ENCODE data around the gene PHF2. TPM values are rescaled to one million over a fixed set of nuclear protein-coding genes. Genes with fewer than 3 reads are reported as not detected.

The PHF2 gene
- total RNA-seq, 1 donor from 2014 or later = 12.1 TPM

DNA sequence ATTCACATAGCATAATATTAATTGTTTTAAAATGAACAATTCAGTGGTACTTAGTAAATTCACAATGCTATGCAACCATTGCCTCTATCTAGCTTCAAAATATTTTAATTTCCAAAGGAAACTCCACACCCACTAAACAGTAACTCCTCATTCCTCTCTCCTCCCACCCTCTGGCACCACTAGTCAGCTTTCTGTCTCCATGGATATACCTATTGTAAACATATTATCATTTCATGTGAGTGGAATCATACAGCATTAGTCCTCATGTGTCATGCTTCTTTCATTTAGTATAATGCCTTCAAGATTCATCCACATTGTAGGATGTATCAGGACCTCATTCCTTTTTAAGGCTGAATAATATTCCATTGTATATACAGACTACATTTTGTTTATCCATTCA lies 48.6 kb downstream of the PHF2 start:
- no peak for FAIRE-seq
- Histone ChIP-seq H3K27me3 (ENCODE audit: insufficient read depth, low read length) (no peaks in the 10 kb centered on the region), H3K27ac (ENCODE audit: low read depth, low read length) (no peak overlapping the region), H3K79me2 (ENCODE audit: insufficient read depth, low read length) (peaks cover 86% of the 10 kb centered on the region), H3K9ac (ENCODE audit: low read length) (no peak overlapping the region), H4K20me1 (ENCODE audit: insufficient read depth, low read length) (peaks cover 72% of the 10 kb centered on the region), H3K9me3 (ENCODE audit: insufficient read depth, low read depth, low read length) (peaks cover 7% of the 10 kb centered on the region), H2AFZ (ENCODE audit: low read depth, low read length) (no peak overlapping the region), H3K36me3 (ENCODE audit: insufficient read depth, low read length) (no peaks in the 10 kb centered on the region), H3K4me3 (ENCODE audit: insufficient read depth, low read depth, low read length) (no peak overlapping the region), H3K4me2 (ENCODE audit: low read length) (no peak overlapping the region), H3K4me1 (ENCODE audit: insufficient read depth, low read length) (no peaks in the 10 kb centered on the region)
- H3K27ac Mint-ChIP-seq (ENCODE audit: unreplicated experiment) = no peak overlapping the region
- H3K27me3 Mint-ChIP-seq (ENCODE audit: low read depth, unreplicated experiment) = no peaks in the 10 kb centered on the region
- H3K4me1 Mint-ChIP-seq (ENCODE audit: low read depth, unreplicated experiment) = no peaks in the 10 kb centered on the region
- peaks cover 3% of the 10 kb centered on the region for H3K36me3 Mint-ChIP-seq (ENCODE audit: low read depth, unreplicated experiment)
- no peak for DNase-seq (ENCODE audit: low read depth)
- peaks cover 5% of the 10 kb centered on the region for H3K9me3 Mint-ChIP-seq (ENCODE audit: unreplicated experiment)
- TF ChIP-seq, protein P1, sequence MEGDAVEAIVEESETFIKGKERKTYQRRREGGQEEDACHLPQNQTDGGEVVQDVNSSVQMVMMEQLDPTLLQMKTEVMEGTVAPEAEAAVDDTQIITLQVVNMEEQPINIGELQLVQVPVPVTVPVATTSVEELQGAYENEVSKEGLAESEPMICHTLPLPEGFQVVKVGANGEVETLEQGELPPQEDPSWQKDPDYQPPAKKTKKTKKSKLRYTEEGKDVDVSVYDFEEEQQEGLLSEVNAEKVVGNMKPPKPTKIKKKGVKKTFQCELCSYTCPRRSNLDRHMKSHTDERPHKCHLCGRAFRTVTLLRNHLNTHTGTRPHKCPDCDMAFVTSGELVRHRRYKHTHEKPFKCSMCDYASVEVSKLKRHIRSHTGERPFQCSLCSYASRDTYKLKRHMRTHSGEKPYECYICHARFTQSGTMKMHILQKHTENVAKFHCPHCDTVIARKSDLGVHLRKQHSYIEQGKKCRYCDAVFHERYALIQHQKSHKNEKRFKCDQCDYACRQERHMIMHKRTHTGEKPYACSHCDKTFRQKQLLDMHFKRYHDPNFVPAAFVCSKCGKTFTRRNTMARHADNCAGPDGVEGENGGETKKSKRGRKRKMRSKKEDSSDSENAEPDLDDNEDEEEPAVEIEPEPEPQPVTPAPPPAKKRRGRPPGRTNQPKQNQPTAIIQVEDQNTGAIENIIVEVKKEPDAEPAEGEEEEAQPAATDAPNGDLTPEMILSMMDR (IDR thresholded peaks at IDR 0.05; ENCODE audit: insufficient read depth, low read depth, low read length) = no peak
- TF ChIP-seq EZH2 (IDR thresholded peaks at IDR 0.05; ENCODE audit: insufficient read depth, low read length) = no peak
- H3K4me3 Mint-ChIP-seq (ENCODE audit: unreplicated experiment) = no peak overlapping the region

DNA sequence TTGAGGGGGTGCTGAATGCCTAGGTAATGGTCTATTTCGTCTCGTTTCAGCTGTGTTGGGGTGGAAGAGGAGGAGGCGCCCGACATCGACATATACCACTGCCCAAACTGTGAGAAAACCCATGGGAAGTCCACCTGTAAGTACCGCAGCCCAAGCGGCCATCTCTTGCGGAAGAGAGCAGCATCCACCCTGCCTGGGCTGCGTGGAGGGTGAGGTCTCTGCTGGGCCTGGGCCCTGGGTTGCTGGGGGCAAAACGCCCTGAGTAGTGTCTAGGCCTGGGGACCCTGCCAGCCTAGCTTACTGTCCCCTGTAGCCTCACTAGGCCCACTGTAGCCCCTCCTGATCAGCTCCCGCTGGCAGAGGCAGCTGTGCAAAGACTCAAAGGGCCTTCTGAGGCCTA lies 53.5 kb downstream of the PHF2 start:
- H3K27me3 ChIP-seq (ENCODE audit: insufficient read depth, low read length) = no peaks in the 10 kb centered on the region
- no peak for TF ChIP-seq EZH2 (IDR thresholded peaks at IDR 0.05; ENCODE audit: insufficient read depth, low read length)
- TF ChIP-seq, protein P1 (IDR thresholded peaks at IDR 0.05; ENCODE audit: insufficient read depth, low read depth, low read length) = no peak
- Mint-ChIP-seq H3K27ac (ENCODE audit: unreplicated experiment) (no peak overlapping the region), H3K27me3 (ENCODE audit: low read depth, unreplicated experiment) (no peaks in the 10 kb centered on the region), H3K36me3 (ENCODE audit: low read depth, unreplicated experiment) (no peaks in the 10 kb centered on the region), H3K9me3 (ENCODE audit: unreplicated experiment) (peaks cover 5% of the 10 kb centered on the region), H3K4me3 (ENCODE audit: unreplicated experiment) (no peak overlapping the region), H3K4me1 (ENCODE audit: low read depth, unreplicated experiment) (no peaks in the 10 kb centered on the region)
- peaks cover 37% of the 10 kb centered on the region for H4K20me1 ChIP-seq (ENCODE audit: insufficient read depth, low read length)
- no peak overlapping the region for H3K4me3 ChIP-seq (ENCODE audit: insufficient read depth, low read depth, low read length)
- H2AFZ ChIP-seq (ENCODE audit: low read depth, low read length) = no peak overlapping the region
- H3K27ac ChIP-seq (ENCODE audit: low read depth, low read length) = no peak overlapping the region
- H3K4me1 ChIP-seq (ENCODE audit: insufficient read depth, low read length) = no peaks in the 10 kb centered on the region
- H3K9me3 ChIP-seq (ENCODE audit: insufficient read depth, low read depth, low read length) = no peaks in the 10 kb centered on the region
- no peak for DNase-seq (ENCODE audit: low read depth)
- peaks cover 39% of the 10 kb centered on the region for H3K79me2 ChIP-seq (ENCODE audit: insufficient read depth, low read length)
- no peaks in the 10 kb centered on the region for H3K36me3 ChIP-seq (ENCODE audit: insufficient read depth, low read length)
- no peak overlapping the region for H3K4me2 ChIP-seq (ENCODE audit: low read length)
- FAIRE-seq = no peak
- H3K9ac ChIP-seq (ENCODE audit: low read length) = no peak overlapping the region

DNA sequence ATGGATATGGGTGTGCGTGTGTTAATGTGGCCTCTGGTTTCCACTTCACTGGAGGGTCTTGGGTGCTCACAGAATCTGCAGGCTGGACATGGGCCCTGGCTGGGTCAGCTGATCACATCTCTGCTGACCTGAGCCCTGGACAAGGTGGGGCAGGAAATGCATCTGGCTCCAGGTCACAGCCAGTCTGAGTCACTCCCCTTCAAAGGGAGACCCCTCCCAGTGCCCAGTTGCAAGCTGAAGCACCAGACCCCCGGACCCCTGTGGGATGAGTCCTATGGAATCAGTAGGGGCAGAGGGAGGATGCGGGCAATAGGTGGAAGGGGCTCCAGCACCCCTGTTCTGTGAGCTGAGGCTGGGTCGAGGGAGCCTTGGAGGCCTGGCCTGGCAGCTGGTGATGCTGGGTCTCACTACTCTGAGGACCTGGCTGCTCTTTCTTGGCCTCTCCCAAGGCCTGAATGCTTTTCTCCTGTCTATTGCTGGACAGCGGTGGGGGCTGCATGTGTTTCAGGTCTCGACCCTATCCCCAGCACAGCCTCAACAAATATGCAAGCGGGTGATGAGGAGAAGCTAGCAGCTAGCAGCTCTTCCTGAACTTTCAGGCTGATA lies 54.5 kb downstream of the PHF2 start:
- FAIRE-seq = no peak
- H3K27ac Mint-ChIP-seq (ENCODE audit: unreplicated experiment) = no peak overlapping the region
- Histone ChIP-seq H4K20me1 (ENCODE audit: insufficient read depth, low read length) (peaks cover 34% of the 10 kb centered on the region), H3K4me1 (ENCODE audit: insufficient read depth, low read length) (no peaks in the 10 kb centered on the region), H3K79me2 (ENCODE audit: insufficient read depth, low read length) (peaks cover 32% of the 10 kb centered on the region), H3K9ac (ENCODE audit: low read length) (no peak overlapping the region), H3K27me3 (ENCODE audit: insufficient read depth, low read length) (no peaks in the 10 kb centered on the region), H3K4me3 (ENCODE audit: insufficient read depth, low read depth, low read length) (no peak overlapping the region), H3K36me3 (ENCODE audit: insufficient read depth, low read length) (no peaks in the 10 kb centered on the region), H3K27ac (ENCODE audit: low read depth, low read length) (no peak overlapping the region), H2AFZ (ENCODE audit: low read depth, low read length) (no peak overlapping the region), H3K9me3 (ENCODE audit: insufficient read depth, low read depth, low read length) (no peaks in the 10 kb centered on the region), H3K4me2 (ENCODE audit: low read length) (no peak overlapping the region)
- peaks cover 5% of the 10 kb centered on the region for H3K9me3 Mint-ChIP-seq (ENCODE audit: unreplicated experiment)
- H3K27me3 Mint-ChIP-seq (ENCODE audit: low read depth, unreplicated experiment) = no peaks in the 10 kb centered on the region
- H3K4me3 Mint-ChIP-seq (ENCODE audit: unreplicated experiment) = no peak overlapping the region
- no peak for TF ChIP-seq EZH2 (IDR thresholded peaks at IDR 0.05; ENCODE audit: insufficient read depth, low read length)
- TF ChIP-seq, protein P1 (IDR thresholded peaks at IDR 0.05; ENCODE audit: insufficient read depth, low read depth, low read length) = no peak
- H3K36me3 Mint-ChIP-seq (ENCODE audit: low read depth, unreplicated experiment) = peaks cover 5% of the 10 kb centered on the region
- no peaks in the 10 kb centered on the region for H3K4me1 Mint-ChIP-seq (ENCODE audit: low read depth, unreplicated experiment)
- DNase-seq (ENCODE audit: low read depth) = no peak
